Thyroid gland (tissue), 4 donors: ENCODE results near the gene BEND3.

ENCODE experiments used
- CTCF ChIP-seq, 6 experiments: fragments of 200-600 bp in 3 of 6; fragments of 450-650 bp in 3 of 6; sonication (generic) in 3 of 6; IDR thresholded peaks; one replicate each; pipeline ENCODE4 v1.5.1; 2016 to 2019; ENCODE audit warnings: antibody characterized with exemption in 6 of 6, mild to moderate bottlenecking in 2 of 6, inconsistent platforms in 1 of 6, moderate library complexity in 1 of 6
- POLR2A ChIP-seq, 2 donors: fragments of 450-650 bp; IDR thresholded peaks; one replicate each; pipeline ENCODE4 v1.6.1; 2017; ENCODE audit warnings: antibody characterized with exemption in 2 of 2, mild to moderate bottlenecking in 2 of 2, moderate library complexity in 1 of 2

GRCh38 chr6:107116328-107116892 is 1.1 kb upstream of the BEND3 start:
- TF ChIP-seq CTCF (IDR thresholded peaks at IDR 0.05) = no peak
- no peak for TF ChIP-seq POLR2A (IDR thresholded peaks at IDR 0.05)
